Measurements from ENCODE around the gene NEK5.
A peak's percentile ranks its signal among the peaks of the same experiment; 100 is the strongest.

- TF ChIP-seq ZFP3 (CRISPR knock-in tag; IDR thresholded peaks at IDR 0.05) (0 out of 2 replicates have a peak, but pooled peaks have one; percentile 21), ARNTL (CRISPR knock-in tag; IDR thresholded peaks at IDR 0.05; ENCODE audit: borderline replicate concordance, low read depth) (no peak)
These were observed 75.4 kb downstream of the NEK5 start for GRCh38 chr13:52053460-52053859.

All from SK-N-SH treated with all-trans-retinoic acid at 6 μM for 48 hours (cell line).